ENCODE measurements around the gene SNAP29. TPM values are rescaled to one million over a fixed set of nuclear protein-coding genes. Genes with fewer than 3 reads are reported as not detected.

Gene SNAP29
- total and polyA plus RNA-seq, 9 of the 15 experiments (the other 6 are each of a cell fraction or from before 2014, with no cell fraction given): 19.5 to 250 (median 75.9) TPM

- TF ChIP-seq USF1 (CRISPR knock-in tag; IDR thresholded peaks at IDR 0.05) (0 out of 2 replicates have a peak, but pooled peaks have one; percentile 20), AFF1 (IDR thresholded peaks at IDR 0.05; ENCODE audit: low read depth in 1 of 2, partially characterized antibody in 2 of 2) (no peak), ZNF143 (CRISPR knock-in tag; IDR thresholded peaks at IDR 0.05) (0 out of 2 replicates have a peak, but pooled peaks have one; percentile 43), TEAD1 (CRISPR knock-in tag; IDR thresholded peaks at IDR 0.05) (0 out of 4 replicates have a peak, but pooled peaks of 1 of the 2 experiments have one; percentile 14), SOX6 (IDR thresholded peaks at IDR 0.05) (no peak), BCOR (IDR thresholded peaks at IDR 0.05) (no peak), PURB (CRISPR knock-in tag; IDR thresholded peaks at IDR 0.05; ENCODE audit: low read depth) (no peak), GATAD2A (IDR thresholded peaks at IDR 0.05) (no peak), TFE3 (CRISPR knock-in tag; IDR thresholded peaks at IDR 0.05) (no peak), GABPB2 (CRISPR knock-in tag; conservative IDR thresholded peaks at IDR 0.05) (no peak), JUNB (CRISPR knock-in tag; conservative IDR thresholded peaks at IDR 0.05) (0 out of 2 replicates have a peak, but pooled peaks have one; percentile 12), ARID4B (CRISPR knock-in tag; IDR thresholded peaks at IDR 0.05) (0 out of 2 replicates have a peak, but pooled peaks have one; percentile 35), MEF2A (IDR thresholded peaks at IDR 0.05; ENCODE audit: control insufficient read depth, low read depth, low read length) (no peak)
Measured at GRCh38 chr22:20811171-20811570, 47.6 kb upstream of the SNAP29 start (continued).
